LHCN-M2 (cell line): ENCODE results near the gene WNT3A. TPM values are rescaled to one million over a fixed set of nuclear protein-coding genes. Genes with fewer than 3 reads are reported as not detected.

Source experiments
- DNase-seq: peaks from one replicate; pipeline ENCODE4 v3.0.0-alpha.2; 2012; ENCODE audit warnings: low read depth
- total RNA-seq: library from RNA; depleted of rRNA; stranded (reverse); fragments of >200 nt; gene quantifications from 2 replicates; pipeline ENCODE4 v1.2.3, GENCODE V29; 2014

The WNT3A gene
- total RNA-seq, 1 experiment from 2014 or later: not detected

DNA sequence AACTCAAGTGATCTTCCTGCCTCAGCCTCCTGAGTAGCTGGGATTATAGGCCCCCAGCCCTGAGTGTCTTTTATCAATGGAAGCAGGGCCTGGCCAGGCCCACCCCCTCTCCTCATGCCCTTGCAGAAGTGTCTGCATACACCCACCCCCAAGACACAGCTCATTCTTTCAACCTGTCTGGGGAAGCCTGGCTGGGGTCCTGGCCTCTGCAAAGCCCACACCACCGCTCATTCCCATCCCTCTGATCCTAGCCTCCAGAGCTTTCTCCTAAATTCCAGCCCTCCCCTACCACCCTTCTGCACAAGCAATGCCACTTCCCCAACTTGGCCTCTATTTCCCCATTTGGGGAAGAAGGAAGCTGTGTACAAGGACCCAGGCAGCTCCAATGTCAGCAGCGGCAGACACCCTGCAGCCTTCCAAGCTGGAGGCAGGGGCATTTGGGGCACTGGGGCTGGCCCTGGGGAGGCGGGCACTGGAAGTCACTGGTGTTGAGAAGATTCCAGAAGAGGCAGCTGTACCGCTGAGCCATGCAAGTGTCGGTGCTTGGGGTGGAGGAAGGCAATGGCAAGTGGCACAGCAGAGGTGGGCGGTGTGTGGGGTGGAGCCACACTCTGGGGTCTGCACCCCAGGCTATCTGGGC is 42.0 kb downstream of the WNT3A start:
- no peak for DNase-seq

DNA sequence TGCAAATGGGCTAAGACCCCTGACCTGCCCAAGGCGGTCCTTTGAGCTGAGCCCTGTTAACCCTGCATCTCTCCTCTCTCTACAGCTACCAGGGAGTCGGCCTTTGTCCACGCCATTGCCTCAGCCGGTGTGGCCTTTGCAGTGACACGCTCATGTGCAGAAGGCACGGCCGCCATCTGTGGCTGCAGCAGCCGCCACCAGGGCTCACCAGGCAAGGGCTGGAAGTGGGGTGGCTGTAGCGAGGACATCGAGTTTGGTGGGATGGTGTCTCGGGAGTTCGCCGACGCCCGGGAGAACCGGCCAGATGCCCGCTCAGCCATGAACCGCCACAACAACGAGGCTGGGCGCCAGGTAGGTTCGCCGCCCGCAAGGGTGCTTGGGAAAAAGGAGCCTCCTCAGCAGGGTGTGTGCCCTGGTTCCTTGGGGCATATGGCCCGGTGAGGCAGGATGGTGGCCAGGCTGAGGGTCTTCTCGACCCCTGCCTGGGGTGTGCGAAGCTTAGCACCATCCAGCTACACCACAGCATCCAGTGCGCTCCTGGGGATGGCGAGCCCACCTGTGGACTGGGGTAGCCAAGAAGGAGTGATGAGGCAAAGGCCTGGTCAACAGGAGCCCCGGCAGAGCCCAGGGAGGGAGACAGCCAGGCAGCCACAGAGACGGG is 43.9 kb downstream of the WNT3A start:
- no peak for DNase-seq

DNA sequence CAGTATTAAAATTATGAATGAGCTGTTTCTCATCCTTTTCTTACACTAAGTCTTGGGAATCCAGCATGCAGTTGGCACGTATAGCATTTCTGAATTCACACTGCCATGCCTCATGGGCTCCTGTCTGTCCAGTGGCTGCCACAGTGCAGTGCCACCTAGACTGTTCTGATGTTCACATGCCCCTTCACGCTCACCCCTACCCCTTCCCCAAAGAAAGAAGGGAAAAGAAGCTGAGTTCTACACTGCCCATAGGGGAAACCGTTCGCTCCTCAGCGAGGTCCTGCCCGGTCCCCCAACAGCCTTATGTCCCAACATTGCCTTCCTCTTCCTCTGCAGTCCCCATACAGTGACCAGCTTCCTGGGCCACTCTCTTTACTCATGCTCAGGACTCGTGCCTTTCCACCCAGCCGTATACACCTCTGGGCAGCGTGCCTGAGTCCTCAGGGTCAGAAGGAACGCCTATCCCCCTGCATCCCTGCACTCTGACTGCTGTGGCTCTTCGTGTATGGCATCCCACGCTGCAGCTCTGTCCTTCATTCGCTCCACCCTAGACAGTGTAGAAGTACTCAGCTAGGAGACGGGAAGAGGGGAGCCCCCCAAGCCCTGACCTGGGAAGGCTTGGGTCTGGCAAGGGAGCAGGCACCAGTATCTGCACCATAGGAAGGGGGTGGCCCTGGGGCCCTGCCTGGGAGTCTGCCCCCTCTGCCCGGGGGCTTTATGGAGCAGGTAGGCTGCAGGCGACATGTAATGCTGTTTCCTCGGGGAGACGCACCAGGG is 51.6 kb downstream of the WNT3A start:
- DNase-seq: no peak

DNA sequence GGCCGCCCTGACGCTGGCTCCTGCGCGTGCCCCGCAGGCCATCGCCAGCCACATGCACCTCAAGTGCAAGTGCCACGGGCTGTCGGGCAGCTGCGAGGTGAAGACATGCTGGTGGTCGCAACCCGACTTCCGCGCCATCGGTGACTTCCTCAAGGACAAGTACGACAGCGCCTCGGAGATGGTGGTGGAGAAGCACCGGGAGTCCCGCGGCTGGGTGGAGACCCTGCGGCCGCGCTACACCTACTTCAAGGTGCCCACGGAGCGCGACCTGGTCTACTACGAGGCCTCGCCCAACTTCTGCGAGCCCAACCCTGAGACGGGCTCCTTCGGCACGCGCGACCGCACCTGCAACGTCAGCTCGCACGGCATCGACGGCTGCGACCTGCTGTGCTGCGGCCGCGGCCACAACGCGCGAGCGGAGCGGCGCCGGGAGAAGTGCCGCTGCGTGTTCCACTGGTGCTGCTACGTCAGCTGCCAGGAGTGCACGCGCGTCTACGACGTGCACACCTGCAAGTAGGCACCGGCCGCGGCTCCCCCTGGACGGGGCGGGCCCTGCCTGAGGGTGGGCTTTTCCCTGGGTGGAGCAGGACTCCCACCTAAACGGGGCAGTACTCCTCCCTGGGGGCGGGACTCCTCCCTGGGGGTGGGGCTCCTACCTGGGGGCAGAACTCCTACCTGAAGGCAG is 52.3 kb downstream of the WNT3A start:
- no peak for DNase-seq

DNA sequence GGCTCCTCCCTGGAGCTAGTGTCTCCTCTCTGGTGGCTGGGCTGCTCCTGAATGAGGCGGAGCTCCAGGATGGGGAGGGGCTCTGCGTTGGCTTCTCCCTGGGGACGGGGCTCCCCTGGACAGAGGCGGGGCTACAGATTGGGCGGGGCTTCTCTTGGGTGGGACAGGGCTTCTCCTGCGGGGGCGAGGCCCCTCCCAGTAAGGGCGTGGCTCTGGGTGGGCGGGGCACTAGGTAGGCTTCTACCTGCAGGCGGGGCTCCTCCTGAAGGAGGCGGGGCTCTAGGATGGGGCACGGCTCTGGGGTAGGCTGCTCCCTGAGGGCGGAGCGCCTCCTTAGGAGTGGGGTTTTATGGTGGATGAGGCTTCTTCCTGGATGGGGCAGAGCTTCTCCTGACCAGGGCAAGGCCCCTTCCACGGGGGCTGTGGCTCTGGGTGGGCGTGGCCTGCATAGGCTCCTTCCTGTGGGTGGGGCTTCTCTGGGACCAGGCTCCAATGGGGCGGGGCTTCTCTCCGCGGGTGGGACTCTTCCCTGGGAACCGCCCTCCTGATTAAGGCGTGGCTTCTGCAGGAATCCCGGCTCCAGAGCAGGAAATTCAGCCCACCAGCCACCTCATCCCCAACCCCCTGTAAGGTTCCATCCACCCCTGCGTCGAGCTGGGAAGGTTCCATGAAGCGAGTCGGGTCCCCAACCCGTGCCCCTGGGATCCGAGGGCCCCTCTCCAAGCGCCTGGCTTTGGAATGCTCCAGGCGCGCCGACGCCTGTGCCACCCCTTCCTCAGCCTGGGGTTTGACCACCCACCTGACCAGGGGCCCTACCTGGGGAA is 53.0 kb downstream of the WNT3A start:
- DNase-seq: no peak

DNA sequence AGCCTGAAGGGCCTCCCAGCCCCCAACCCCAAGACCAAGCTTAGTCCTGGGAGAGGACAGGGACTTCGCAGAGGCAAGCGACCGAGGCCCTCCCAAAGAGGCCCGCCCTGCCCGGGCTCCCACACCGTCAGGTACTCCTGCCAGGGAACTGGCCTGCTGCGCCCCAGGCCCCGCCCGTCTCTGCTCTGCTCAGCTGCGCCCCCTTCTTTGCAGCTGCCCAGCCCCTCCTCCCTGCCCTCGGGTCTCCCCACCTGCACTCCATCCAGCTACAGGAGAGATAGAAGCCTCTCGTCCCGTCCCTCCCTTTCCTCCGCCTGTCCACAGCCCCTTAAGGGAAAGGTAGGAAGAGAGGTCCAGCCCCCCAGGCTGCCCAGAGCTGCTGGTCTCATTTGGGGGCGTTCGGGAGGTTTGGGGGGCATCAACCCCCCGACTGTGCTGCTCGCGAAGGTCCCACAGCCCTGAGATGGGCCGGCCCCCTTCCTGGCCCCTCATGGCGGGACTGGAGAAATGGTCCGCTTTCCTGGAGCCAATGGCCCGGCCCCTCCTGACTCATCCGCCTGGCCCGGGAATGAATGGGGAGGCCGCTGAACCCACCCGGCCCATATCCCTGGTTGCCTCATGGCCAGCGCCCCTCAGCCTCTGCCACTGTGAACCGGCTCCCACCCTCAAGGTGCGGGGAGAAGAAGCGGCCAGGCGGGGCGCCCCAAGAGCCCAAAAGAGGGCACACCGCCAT is 53.8 kb downstream of the WNT3A start:
- DNase-seq: no peak

DNA sequence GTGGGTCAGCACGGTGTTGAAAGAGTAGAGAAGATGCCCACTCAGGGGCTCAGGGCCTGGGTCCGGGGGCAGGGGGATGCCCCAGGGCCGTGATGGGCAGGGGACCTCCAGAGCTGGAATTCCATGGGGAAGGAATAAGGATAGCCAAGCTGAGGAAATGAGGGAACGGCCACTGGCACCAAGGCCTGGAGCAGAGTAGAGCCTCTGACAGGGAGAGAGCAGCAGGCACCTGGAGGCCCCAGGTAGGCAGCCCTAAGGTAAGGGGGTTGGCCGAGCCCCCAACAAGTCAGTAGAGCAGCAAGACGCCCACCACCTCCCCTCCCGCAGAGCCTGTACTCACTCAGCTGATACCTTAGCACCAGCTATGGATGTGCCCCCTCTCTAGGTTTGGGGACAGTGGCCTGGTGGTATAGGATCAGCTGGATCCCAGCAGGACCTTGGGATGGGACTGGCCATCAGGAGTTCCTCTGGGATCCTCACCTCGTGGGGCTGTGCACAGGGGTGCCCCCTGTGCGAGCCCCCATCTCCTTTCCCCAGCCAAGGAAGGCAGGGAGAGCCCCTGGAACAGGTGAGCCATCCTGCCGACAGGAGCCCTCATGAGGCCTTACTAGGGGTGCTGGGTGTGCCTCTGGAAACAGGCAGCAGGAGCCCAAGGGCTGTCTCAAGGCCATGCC is 54.8 kb downstream of the WNT3A start:
- no peak for DNase-seq

DNA sequence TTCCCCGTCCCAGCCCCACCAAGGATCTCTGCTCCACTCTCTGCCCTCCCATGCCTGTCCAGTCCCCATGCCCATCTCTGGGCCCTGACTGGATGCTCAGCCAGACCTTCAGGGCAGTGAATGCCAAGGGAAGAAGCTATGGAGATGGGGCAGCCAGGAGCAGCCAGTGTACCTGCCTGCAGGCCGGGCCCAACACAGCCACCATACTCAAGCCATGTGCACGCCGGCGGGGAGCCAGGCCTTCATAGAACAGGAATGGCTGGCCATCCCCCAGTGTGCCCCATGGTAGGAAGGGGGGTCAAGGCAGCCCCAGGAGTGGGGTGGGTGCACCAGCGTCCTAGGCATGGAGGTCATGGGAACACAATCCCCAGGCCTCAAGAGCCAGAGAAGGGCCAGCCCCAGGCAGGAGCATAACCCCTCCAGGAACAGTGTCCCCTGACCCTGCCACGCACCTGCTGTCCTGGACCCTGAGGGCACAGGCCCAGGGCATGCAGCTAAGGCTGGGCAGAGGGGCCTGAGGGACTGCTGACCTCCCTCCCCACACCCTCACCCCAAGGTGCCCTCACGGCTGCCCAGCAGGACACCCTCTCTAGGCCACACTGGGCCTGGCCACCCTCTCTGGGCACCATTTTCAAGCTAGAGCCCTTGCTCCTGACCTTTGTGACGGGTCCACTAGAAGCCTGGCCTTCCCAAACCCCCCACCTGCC is 55.4 kb downstream of the WNT3A start:
- no peak for DNase-seq

DNA sequence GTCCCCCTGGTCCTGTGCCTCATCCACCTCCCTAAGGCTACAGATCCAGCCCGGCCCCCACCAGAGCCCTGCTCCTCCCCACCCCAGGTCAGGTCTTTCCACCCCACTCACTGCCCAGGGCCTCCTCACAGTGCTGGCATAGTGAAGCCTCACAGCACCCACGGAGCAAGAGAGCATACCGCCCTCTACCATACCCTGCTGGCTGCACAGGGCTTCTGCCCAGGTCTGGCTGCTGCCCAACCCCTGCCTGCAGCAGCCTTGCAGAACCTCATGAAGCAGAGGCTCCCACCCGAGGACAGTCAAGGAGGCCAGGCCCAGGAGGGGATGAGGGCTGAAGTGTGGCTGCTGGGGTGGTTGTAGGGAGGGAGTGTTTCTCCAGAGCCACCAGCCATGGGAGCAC is 56.0 kb downstream of the WNT3A start:
- DNase-seq: no peak

DNA sequence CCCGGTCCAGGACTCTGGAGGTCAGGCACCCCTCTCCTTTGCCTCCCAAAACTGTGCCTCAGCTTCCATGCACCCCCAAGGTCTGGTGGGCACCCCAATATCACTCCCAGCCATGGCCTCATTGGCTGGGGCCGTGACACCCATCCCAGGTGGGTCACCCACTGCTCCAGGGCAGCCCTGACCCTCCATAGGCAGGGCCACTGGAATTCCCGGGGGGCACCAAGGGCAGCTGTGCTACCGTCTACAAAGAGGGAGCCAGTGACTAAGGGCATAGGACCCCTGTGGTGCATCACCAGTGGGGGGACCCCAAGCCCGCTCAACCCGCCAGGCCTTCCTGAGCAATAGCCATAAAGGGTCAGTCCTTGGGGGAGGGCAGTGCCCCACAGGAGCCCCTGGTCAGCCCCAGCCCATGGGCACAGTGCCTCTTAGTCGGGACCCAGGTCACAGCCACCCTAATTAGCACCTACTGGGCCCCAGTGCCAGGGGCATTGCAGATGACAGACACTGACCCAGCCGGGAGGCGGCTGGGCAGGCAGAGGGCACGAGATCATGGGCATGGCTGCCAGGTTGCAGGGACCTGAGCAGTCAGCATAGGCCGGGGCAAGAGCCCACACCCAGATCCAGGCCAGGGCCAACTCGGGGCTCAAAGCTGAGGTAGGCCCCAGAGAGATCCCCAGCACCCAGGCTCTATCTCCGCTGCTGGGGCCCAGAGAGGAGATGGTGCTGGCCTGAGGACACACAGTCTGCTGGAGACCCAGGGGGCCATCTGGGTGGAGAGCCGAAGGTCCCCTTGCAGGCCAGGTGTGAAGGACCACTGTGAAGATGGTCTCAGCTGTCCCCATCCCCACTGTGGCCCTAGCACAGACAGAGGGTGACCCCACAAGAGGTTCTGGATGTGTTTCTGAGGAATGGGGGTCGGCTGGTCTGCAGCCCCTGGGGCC is 56.7 kb downstream of the WNT3A start:
- DNase-seq: no peak

DNA sequence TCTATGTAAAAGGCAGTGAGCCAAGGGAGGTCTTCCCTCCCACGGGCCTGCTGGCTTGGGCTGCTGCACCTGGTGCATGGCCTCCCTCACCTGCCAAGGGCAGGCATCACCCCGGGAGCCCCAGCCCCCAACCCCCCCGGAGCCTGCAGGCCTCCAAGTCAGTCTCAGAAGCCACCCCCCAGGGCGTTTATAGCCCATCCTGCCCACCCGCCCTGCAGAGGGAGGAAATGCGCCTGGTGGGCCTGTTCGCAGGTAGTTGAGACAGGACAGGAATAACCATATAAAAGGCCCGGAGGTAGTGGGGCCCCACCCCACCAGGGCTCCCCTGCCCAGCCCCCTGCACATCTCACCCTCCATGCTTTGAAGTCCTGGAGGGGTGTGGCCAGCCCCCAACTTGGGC is 57.5 kb downstream of the WNT3A start:
- DNase-seq: no peak

DNA sequence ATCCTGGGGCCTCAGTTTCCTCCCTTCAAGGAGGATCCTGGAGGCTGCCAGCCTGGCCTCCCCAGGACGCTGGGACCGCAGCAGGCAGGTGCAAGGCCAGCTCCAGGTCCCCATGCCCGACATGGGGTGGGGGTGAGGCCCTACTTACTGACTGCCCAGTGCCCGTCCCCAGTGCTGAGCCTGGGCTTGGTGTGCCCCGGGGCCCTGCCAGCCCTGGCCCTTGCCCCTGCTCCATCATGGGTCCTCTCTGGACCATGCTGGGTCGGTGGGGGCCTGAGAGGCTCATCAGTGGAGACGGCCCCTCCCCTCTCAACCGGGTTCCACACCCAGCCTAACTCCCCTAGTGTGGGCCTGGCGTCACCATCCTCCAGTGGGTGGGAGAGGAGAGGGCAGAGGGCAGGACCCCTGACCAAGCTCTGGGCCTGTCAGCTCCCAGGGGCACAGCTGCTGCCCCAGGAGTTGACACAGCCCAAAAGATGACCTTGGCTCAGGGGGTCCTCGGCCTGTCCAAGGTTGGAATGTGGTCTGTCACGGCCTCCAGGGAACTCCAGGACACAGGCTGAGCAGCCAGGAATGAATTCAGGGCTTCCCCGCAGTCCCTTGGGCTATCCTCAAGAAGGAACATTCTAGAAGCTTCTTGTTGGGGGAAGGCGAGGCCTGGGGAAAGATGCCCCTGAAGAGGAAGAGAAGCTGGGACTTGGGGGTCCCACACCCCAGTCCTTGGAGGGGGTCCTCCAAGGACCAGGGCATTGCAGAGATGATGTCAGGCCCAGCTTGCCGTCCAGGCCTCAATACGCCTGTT is 58.1 kb downstream of the WNT3A start:
- DNase-seq: no peak

DNA sequence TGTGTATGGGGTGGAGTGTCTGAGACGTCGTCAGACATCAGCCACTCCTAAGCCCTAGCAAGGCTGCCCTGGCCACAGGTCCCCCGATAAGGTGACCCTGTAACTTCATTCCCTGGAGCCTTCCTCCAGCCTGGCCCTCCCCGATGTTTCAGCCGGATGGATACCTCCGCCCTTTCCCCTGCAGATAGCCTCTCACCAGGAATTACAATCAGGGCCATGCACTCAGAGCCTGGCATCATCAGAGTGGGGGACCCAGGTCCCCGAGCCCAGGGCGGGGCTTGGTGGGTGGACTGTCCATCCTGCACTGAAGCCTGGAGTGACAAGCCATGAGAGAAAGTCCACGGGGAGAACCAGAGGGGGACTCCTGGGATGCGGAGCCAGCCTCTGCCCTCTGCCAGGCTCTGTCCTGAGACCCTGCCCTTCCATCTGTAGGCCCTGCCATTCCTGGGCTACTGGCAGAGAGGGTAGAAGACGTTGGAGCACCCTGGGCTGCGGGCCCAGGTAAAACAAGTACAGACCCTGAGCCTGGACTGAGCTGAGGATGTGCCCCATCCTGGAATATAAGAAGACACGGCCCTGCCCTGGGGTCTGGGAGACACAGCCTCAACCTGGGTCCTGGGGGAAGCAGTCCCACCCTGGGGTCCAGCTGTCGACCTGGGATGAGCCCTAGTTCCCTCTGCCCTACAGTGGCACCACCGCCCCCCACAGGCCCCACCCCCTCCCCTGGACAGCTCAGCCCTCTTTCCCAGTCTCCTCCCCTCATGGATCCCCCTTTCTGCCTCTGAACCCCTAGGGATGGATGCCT is 58.9 kb downstream of the WNT3A start:
- DNase-seq: no peak

DNA sequence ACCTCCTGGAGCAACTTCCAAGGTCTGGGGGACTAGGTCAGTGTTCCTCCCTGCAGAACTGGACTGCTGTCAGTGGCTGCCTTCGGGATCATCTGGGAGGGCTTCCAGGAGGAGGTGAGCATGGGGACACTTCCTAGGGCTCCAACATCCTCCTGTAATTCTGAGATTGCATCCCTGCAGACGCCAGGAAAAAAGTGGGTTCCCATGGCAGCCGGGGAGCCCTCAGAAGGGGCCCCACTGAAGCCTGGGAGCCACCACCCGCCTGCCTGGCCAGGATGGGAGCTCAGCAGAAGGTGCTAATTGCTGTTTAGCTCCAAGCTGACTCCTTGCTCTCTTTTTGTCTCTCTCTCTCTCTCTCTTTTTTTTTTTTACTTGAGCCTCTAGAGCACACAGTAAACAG is 59.6 kb downstream of the WNT3A start:
- no peak for DNase-seq

DNA sequence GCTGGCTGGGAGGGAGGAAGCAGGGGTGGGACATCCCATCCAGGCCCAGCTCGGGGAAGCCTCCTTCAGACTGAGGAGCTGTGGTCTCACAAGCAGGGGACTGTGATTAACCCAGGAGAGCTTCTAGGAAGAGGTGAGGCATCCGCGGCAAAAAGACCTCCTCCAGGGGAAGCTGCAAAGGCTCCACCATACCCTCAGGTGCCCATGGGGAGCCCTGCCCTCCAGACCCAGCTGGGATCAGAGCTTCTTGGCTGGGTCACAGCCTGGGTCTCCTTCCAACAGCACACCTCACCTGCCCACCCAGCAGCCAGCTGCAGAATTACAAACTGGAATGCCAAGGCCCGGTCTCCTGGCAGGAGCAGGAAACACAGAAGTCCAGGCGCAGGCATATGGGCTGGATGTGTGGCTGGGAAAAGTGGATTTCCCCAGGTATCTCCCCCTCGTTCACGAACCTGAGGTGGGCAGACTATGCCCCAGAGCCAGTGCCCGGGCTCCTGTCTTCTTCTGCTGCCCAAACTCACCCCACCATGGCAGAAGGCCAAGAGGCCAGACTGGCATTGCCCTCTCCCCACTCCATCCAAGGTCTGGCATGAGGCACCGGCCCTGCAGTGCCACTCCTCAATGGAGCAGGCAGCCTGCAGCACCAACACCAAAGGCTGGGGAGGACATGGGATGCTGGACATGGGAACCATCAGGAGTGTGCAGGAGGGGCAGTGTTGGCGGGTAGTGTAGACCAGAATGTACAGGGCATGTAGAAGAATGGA is 60.3 kb downstream of the WNT3A start:
- DNase-seq: no peak

DNA sequence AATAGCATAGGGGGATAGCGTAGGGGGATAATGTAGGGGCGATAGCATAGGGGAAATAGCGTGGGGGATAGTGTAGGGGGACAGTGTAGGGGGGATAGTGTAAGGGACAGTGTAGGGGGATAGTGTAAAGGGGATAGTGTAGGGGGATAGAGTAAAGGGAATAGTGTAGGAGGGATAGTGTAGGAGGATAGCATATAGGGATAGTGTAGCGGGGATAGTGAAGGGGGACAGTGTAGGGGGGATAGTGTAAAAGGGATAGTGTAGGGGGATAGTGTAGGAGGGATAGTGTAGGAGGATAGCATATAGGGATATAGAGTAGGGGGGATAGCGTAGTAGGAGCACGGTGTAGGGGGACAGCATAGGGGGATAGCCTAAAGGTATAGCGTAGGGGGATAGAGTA is 61.6 kb downstream of the WNT3A start:
- no peak for DNase-seq
